Fibroblast of skin of back (primary cell): ENCODE results near the gene VDAC1.
"Not testable (repeated sequence)": the region's sequence is repeated elsewhere in the genome, so short reads cannot be mapped to it uniquely, and the experiment has no call there.

Experiments used
- DNase-seq: peaks from one replicate; pipeline ENCODE4 v3.0.0-alpha.2; 2013

Gene VDAC1

GRCh38 chr5:133967124-133967523 is 37.7 kb downstream of the VDAC1 start:
- DNase-seq: peak; percentile 30

DNA sequence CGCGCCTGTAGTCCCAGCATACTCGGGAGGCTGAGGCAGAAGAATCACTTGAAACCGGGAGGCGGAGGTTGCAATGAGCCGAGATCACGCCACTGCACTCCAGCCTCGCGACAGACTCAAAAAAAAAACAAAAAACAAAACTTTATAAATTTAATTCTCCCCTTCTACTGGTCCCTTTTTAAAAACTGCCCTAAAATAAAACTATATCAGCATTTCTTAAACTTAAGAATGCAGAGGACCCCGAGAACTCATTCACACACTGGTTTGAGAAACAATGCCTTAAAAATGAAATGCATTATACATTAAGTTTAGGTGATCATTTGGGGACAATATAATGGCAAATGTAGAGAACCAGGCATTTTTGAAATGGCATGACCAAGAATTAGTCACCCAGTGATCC is 38.7 kb downstream of the VDAC1 start:
- no peak for DNase-seq

GRCh38 chr5:133963493-133964128 is 41.2 kb downstream of the VDAC1 start:
- no peak for DNase-seq

GRCh38 chr5:133962801-133963476 is 41.8 kb downstream of the VDAC1 start:
- peak; percentile 83 for DNase-seq

GRCh38 chr5:133962131-133962530 is 42.6 kb downstream of the VDAC1 start:
- DNase-seq: peak; percentile 44

DNA sequence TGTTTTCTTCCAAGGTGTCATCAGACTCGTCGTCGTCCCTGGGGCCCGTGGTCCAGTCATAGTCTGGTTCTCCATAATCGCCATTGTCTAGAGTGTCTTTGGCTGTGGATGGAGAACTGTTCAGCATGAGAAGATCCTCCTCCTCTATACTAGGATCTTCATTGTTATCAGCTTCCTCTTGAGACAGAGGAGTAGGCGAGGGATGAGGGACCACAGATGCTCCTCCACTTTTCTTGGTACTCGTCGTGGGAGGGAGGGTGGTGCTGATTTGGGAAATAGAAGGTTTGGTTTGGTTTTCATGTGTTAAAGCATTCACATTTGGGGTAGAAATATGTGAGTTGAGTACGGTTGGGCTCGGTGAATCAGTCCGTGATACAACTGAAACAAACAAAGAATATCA is 45.1 kb downstream of the VDAC1 start:
- no peak for DNase-seq

DNA sequence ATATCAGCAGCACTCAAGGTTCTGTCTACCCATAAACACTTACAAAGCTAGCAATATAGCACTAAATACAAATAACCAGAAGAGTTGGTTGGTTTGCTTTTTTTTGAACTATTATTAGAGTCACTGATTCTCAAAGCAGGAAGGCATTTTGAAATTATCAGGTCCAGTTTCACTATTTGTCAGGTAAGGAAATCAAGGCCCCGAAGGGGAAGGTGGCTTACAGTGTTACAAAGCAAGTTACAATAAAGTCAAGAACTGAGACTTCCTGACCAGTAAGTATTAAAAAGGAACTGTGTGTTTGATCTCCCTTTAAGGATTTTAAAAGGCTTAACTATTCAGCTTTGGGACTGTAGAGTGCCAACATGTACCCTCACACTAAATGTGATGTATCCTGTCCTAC is 47.2 kb downstream of the VDAC1 start:
- no peak for DNase-seq

- no peak for DNase-seq
Observed at GRCh38 chr5:133957080-133957479, 47.7 kb downstream of the VDAC1 start.

- DNase-seq: not testable (repeated sequence)
Observed at GRCh38 chr5:133956196-133956595, 48.6 kb downstream of the VDAC1 start.

DNA sequence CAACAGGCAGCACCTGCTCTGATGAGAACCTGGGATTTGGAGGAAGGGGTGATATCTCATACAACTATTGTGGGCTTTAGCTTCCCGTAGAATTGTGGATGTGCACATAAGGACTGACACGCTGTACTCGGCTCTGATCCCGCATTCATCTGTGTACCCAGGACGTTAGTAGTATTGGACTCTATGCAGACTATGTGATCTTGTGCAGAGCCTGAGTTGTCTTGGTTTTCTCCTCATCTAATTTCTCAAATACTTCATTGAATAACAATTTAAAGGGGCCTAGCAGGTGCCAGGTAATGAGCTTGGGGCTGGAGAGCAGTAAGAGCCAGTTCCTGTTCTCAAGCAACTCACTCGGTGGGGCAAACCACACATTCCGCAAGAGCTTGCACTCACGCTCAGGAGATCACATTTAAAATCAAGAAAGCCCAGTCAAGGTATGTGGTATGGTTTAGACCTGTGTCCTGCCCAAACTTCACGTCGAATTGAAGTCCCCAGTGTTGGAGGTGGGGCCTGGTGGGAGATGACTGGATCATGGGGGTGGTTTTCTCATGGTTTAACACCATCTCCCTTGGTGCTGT is 51.1 kb downstream of the VDAC1 start:
- DNase-seq: no peak

DNA sequence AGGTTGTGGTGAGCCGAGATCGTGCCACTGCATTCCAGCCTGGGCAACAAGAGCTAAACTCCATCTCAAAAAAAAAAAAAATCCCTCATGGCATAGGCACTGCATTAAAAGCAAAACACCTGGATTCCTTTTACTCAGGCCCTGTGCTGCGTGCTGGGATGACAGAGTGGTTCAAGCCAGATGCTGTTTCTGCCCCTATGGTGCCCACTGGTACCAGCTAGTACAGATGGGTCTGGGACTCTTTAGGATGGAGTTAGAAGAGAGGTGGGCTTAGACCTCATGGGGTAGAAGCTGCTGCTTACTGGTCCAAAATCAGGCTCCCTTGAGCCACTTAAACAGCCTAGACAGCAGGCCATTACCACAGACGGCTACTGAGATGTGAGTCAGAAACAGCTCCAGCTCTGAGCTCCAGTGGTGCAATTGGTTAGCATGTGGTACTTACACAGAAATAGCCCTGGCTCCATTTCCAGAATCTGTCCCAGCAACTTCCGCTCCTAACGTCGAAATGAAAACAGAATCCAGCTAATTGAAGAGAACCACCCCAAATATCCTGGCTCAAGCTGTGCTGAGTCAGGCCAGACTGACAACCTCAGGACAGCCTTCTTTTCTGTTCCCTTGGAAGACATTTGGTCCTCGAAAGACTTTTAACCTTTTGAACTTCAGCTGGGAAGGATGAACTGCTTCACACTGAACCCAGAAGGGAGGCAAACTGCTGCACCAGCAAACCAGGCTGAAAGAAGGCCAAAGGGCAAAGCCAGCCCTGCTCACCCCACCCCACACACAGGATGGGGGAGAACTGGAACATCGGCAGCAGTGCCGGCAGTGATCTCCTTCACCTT is 51.8 kb downstream of the VDAC1 start:
- DNase-seq: peak; percentile 84

DNA sequence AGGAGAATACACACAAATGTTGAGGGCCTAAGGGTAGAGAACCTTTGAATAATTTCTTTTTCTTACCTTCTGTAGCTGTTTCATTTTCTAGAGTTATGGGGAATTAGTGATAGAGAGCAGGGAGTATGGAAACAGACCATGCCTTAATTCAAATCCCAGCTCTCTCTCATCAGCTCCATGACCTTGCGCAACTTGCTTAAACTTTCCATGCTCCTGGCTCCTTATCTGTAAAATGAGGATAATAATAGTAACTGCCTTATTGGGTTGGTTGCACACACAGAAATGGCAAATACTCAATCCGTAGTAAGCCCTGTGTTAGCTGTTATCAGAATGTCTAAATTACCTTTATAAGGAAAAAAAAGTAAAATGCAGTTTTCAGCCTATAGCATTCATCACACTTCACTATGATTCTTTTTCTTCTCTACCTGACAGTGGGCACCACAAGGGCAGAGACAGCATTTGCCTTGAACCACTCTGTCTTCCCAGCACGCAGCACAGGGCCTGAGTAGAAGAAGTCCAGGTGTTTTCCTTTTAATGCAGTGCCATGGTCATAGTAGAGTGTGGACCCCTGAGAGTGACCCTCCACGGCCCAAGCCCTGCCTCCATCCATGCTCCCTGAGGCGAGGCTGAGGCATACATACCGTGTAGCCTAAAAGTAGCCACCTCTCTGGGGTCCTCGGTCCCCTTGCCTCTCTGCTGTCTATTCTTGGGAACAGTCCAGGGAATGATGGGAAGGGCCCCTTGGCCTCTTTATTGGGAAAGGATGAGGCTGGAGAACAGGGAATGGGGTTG is 53.8 kb downstream of the VDAC1 start:
- no peak for DNase-seq

DNA sequence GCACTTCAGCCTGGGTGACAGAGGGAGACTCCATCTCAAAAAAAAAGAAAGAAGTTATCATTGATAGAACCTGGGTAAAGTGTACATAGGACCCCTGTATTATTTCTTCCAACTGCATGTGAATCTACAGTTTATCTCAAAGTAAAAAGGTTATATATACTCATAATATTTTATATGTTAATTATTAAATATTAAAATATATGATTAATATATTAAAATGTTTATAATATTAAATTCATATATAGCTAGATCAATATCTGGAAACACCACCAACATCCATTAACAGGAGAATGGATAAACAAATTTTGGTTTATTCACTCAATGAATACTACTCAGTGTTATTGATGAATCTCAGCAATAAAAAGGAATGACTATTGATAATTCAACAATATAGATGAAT is 56.1 kb downstream of the VDAC1 start:
- no peak for DNase-seq

DNA sequence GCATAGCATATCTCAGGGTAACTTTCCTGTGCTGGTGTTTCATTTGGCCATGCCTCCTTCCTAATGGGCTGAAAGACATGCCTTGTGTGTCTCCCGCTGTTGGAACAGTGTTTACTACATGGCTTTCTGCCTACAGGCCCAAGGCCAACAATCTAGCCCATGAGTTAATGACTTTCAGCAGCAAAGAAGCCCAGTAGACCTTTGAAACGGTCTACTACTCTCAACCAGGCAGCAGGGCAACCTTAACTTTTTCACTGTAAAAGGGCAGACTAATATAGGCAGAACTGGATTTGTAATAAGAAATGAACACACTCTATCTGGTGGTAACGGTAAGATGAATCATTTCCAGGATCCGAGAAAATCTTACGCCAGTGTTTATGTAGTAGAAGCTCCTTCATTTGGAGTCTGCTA is 57.3 kb downstream of the VDAC1 start:
- DNase-seq: no peak

GRCh38 chr5:133945568-133945967 is 59.2 kb downstream of the VDAC1 start:
- peak; percentile 50 for DNase-seq

DNA sequence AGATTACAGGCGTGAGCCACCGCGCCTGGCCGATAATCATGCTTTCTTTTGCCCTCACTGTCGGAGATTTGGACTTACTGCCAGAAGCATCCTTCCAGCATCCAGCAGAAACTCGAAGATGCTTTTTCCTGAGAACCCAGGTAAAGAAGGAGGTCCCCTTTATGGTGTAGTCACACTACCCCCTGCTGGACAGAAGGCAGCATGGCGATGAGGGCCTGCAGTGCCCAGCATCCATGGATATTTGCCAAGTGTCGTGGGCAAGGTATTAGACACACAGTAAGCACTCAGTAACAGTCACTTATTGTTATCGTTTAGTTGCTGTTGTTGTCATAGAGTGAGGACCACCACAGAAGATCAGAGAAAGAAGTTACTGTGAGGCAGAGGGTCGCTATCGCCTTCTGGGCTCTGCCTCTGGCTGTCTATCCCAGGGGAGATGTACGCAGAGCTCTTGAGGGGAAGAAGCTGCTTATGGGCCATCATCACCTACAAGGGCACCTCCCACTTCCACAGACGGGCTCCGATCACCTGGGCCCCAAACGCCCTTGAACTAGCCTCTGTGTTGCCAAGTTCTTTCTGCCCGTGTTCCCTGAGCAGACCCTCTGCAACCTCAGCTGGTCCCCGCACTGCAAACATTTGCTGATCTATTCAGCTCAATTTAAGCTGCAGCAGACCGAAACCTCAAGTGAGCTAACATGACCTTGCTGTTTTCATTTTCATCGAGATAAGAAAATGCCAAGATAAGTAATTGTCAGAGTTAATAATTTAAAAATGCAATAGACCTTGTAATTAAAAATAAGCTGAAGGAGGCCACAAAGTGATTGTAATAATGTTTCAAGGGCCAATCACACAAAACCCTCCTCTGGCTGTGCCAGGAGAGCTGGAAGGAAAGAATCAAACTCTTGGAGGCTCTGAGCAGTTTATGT is 60.3 kb downstream of the VDAC1 start:
- DNase-seq: peak; percentile 48

- no peak for DNase-seq
Observed at GRCh38 chr5:133943475-133943817, 61.3 kb downstream of the VDAC1 start.

GRCh38 chr5:133942614-133943474 is 61.9 kb downstream of the VDAC1 start:
- DNase-seq: no peak

DNA sequence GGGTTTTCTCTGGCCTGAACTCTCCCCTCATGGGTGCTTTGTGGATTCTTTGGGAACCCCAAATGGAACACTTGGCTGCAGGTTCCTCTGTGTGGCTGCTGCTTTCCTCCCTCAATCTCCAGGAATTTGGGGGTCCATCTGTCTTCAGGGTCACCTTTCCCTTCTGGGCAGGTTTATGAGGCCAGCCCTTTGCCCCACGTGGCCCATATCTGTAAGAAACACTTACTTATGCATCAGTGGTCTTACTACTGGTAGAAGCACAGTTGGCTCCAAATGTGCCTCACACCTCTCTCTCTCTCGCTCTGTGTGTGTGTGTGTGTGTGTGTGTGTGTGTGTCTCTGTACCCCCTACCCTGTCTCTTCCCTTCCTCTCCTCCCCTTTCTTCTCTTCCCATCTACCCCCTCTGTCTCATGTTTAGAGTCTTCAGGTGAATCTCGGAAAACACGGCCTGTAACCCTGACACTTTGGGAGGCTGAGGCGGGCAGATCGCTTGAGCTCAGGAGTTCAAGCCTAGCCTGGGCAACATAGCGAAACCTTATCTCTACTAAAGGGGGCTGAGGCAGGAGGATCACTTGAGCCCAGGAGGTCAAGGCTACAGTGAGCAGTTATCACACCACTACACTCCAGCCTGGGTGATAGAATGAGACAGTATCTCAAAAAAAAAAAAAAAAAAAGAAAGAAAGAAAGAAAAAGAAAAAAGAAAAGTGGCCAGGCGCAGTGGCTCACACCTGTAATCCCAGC is 63.1 kb downstream of the VDAC1 start:
- DNase-seq: no peak

GRCh38 chr5:133939668-133940067 is 65.1 kb downstream of the VDAC1 start:
- no peak for DNase-seq
